BE2C (cell line): Measurements from ENCODE around the gene LNX1. TPM values are rescaled to one million over a fixed set of nuclear protein-coding genes. Genes with fewer than 3 reads are reported as not detected.

ENCODE experiments used
- DNase-seq: peaks from one replicate; pipeline ENCODE4 v3.0.0-alpha.2; 2020
- H3K27me3 ChIP-seq: fragments of 250-450 bp; sonication (Bioruptor Pico); 2 replicates; pipeline ENCODE4 v1.5.1; 2020; ENCODE audit warnings: mild to moderate bottlenecking
- H3K36me3 ChIP-seq: fragments of 250-450 bp; sonication (Bioruptor Pico); 2 replicates; pipeline ENCODE4 v1.5.1; 2020; ENCODE audit warnings: mild to moderate bottlenecking
- H3K4me1 ChIP-seq: fragments of 250-450 bp; sonication (Bioruptor Pico); 2 replicates; pipeline ENCODE4 v1.5.1; 2020
- H3K4me3 ChIP-seq: 2 replicates; pipeline ENCODE4 v1.5.1; 2011; ENCODE audit warnings: low read depth, low read length
- H3K9me3 ChIP-seq: fragments of 250-450 bp; sonication (Bioruptor Pico); 2 replicates; pipeline ENCODE4 v1.5.1; 2020
- polyA plus RNA-seq: library from polyadenylated mRNA; unstranded; fragments of >200 nt; gene quantifications from one replicate; pipeline ENCODE4 v1.2.1, GENCODE V29; 2012; ENCODE audit warnings: low read depth, missing spikeins; ENCODE audit not compliant: insufficient read length, insufficient read depth
- TF ChIP-seq, protein P1 (sequence below): IDR thresholded peaks from 2 replicates; pipeline ENCODE4 v1.5.1; 2012; ENCODE audit warnings: mild to moderate bottlenecking, low read depth, low read length

Gene LNX1
- polyA plus RNA-seq = 3.6 TPM

DNA sequence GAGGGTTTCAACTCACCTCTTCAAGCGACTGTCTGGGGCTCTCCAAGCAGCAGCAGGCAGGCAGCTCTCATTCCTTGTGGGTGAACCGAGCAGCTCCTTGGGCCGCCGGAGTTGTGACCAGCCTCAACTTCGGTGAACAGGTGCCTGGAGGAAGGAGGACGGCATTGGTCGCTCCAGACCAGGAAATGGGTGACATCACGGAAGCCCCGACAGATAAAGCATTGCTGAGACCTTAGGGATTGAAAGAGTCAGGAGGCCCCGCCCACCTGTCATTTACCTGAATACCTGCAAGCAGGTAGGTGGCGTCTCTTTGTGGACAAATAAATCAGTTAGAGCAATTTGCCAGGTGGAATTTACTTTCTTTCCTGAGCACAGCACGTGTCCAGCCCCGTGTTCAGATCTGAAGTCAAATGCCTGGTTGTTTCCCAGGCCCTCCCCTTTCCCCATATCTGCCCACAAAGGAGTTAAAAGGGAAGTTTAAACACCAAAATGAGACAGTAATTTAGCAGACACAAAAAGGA is at the start of gene LNX1:
Gene LNX1, minus strand, starts transcription at position 115 of the 521 bp plus-strand sequence. CDS start 17,484 bp downstream, outside the sequence.
- no peaks in the 10 kb centered on the region for H3K9me3 ChIP-seq
- H3K4me3 ChIP-seq = no peak within 1 kb of the TSS
- no peaks in the 10 kb centered on the region for H3K36me3 ChIP-seq
- no peaks in the 10 kb centered on the region for H3K4me1 ChIP-seq
- TF ChIP-seq, protein P1, sequence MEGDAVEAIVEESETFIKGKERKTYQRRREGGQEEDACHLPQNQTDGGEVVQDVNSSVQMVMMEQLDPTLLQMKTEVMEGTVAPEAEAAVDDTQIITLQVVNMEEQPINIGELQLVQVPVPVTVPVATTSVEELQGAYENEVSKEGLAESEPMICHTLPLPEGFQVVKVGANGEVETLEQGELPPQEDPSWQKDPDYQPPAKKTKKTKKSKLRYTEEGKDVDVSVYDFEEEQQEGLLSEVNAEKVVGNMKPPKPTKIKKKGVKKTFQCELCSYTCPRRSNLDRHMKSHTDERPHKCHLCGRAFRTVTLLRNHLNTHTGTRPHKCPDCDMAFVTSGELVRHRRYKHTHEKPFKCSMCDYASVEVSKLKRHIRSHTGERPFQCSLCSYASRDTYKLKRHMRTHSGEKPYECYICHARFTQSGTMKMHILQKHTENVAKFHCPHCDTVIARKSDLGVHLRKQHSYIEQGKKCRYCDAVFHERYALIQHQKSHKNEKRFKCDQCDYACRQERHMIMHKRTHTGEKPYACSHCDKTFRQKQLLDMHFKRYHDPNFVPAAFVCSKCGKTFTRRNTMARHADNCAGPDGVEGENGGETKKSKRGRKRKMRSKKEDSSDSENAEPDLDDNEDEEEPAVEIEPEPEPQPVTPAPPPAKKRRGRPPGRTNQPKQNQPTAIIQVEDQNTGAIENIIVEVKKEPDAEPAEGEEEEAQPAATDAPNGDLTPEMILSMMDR = no peak
- H3K27me3 ChIP-seq = no peaks in the 10 kb centered on the region
- DNase-seq = no peak

DNA sequence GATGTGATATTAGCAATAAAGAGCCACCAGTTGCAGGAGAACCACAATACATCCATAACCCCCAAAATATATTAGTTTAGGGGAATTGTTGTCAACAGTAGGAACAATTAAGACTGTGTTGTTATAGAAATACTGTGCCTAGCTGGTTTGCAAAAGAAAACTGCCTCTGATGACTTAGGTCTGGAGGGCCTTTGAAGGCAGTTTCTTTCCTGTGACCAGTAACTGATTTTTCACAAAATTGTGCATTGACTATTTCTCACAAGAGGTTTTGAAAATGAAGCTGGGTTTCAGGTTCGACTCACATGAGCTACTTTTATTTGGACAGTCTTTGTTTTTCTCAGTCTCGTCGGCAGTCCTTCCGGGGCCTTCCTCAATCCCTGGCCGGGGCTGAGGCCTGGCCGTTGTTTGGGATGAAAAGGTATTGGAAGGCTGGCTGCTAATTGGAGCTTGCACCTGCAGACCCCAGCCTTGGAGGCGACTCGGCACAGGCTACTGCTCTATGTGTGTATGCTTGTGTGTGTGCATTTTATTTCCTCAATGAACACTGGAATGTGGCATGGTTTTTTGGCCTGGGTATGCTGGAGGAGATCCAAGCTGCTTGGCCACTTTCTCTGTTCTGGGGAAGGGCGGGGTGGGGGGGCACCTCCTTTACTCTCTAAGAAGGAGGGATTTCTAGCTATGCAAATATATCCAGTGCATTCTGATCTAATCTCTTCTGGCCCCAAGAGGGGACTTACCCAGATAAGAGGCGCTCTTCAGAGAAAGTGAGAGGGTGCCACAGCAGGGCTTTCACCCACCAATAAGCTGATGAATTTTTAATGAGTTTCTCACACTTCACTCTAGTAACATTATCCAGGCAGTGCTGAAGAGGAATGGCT is 49.5 kb upstream of the LNX1 start:
- TF ChIP-seq, protein P1 = no peak
- H3K9me3 ChIP-seq = no peaks in the 10 kb centered on the region
- no peak for DNase-seq
- H3K4me1 ChIP-seq = no peaks in the 10 kb centered on the region
- no peaks in the 10 kb centered on the region for H3K36me3 ChIP-seq
- no peaks in the 10 kb centered on the region for H3K27me3 ChIP-seq
- no peak overlapping the region for H3K4me3 ChIP-seq

DNA sequence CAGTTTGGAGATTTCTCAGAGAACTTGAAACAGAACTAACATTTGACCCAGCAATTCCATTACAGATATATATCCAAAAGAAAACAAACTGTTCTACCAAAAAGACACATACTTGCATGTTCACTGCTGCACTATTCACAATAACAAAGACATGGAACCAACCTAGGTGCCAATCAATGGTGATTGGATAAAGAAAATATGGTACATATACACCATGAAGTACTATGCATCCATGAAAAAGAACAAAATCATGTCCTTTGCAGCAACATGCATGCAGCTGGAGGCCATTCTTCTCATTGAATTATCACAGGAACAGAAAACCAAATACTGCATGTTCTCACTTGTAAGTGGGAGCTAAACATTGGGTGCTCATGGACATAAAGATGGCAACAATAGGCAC is 47.6 kb upstream of the LNX1 start:
- H3K9me3 ChIP-seq = no peaks in the 10 kb centered on the region
- no peaks in the 10 kb centered on the region for H3K36me3 ChIP-seq
- H3K4me1 ChIP-seq = no peaks in the 10 kb centered on the region
- no peaks in the 10 kb centered on the region for H3K27me3 ChIP-seq
- DNase-seq = no peak
- H3K4me3 ChIP-seq = no peak overlapping the region
- TF ChIP-seq, protein P1 = no peak

DNA sequence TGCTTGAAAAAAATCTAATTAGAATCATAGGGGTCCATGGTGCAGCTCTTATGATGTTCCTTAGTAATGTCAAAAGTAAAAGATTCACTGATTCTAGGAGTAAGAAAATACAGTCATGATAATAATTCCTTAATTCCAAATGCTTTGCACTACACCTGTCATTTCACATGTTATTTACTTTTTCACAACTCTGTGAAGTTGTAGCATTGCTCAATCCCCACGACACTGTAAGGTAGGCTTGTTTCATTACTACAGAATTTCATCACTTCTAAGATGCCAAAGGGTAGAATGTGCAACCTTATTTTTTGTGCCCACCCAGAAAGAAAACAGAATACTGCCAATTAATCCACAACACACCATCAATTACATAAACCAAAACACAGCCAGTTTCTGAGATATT is 46.1 kb upstream of the LNX1 start:
- Histone ChIP-seq H3K4me3 (no peak overlapping the region), H3K4me1 (no peaks in the 10 kb centered on the region), H3K36me3 (no peaks in the 10 kb centered on the region), H3K9me3 (no peaks in the 10 kb centered on the region), H3K27me3 (no peaks in the 10 kb centered on the region)
- DNase-seq = no peak
- TF ChIP-seq, protein P1 = no peak

DNA sequence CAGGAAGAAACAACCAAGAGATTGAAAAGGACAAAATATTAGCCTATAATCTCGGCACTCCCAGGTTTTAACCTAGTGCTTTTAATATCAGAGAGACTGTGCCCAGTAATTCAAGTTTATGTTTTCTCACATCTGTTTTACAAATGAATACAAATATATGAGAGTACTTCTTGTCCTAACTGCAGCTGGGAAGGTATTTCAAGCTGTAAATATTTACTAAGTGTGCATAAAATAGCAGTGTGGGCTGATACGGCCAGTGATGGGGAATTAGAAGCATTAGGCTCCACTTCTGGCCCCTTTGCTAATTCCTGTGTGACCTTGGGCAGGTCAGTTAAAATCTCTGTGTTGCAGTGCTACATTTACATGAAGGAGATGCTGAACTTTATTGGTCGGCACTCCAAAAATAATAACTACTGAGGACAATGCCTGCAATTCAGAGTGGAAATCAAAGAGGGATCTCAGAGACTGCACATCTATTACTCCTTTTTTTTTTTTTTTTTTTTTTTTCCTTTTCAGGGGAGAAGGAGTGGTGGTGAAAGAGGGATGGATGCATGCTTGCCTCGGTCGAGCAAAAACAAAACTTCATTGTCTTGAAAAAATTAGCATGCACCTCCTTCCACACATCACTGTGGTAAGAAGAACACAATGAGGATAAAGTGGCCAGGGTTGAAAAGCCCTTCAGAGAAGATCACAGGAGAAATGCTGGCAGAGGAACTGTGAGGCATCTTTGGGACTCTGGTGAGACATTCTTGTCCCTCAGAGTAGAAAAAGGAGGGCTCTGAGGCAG is 44.6 kb upstream of the LNX1 start:
- DNase-seq = no peak
- Histone ChIP-seq H3K36me3 (no peaks in the 10 kb centered on the region), H3K4me3 (no peak overlapping the region)

More for the DNA sequence above, 44.6 kb upstream of the LNX1 start:
- Histone ChIP-seq H3K9me3 (no peaks in the 10 kb centered on the region), H3K27me3 (no peaks in the 10 kb centered on the region), H3K4me1 (no peaks in the 10 kb centered on the region)
- TF ChIP-seq, protein P1 = no peak
